Endothelial cell of umbilical vein (primary cell): ENCODE results near the gene TTLL5. TPM values are rescaled to one million over a fixed set of nuclear protein-coding genes. Genes with fewer than 3 reads are reported as not detected.

Source experiments
- BruUV-seq: library from RNA; stranded (reverse); fragments of 400-500 nt; replicated peaks from 2 replicates; lab custom pipeline; 2021; lab: Mats Ljungman, UMichigan
- CTCF ChIA-PET: fragments of 300-600, 350-600 bp; sonication (Branson Sonifier 250); formaldehyde crosslinking; loops from one replicate; lab custom pipeline; 2021; ENCODE audit warnings: antibody characterized with exemption, inconsistent platforms; lab: Charles Lee
- POLR2A ChIA-PET: fragments of 300-600, 350-600 bp; sonication (Branson Sonifier 250); formaldehyde crosslinking; loops from one replicate; lab custom pipeline; 2021; ENCODE audit warnings: antibody characterized with exemption, inconsistent platforms; lab: Charles Lee
- DNase-seq: peaks from one replicate; pipeline ENCODE4 v3.0.0-alpha.2; 2011; ENCODE audit warnings: low read depth, low spot score
- FAIRE-seq: peaks from 2 replicates; lab custom pipeline; 2011; peaks lifted over from hg19 to GRCh38; lab: Jason Lieb, UNC
- H2AFZ ChIP-seq: 2 replicates; pipeline ENCODE4 v1.6.0; 2012; ENCODE audit warnings: low read depth, low read length, control low read depth, inconsistent platforms
- H3K27ac ChIP-seq: 2 replicates; pipeline ENCODE4 v1.5.1; 2011; ENCODE audit warnings: low read depth, mild to moderate bottlenecking, control low read depth, low read length, moderate library complexity; ENCODE audit not compliant: insufficient read depth
- H3K27me3 ChIP-seq, 2 experiments: 2 replicates each; pipeline versions ENCODE4 v1.6.0 to v1.6.1; 2011; ENCODE audit warnings: low read length in 2 of 2, mixed read lengths in 1 of 2; ENCODE audit not compliant: control insufficient read depth in 2 of 2, insufficient read depth in 2 of 2
- H3K36me3 ChIP-seq, 2 experiments: 2 replicates in 1 of 2; 3 replicates in 1 of 2; pipeline ENCODE4 v1.5.1; 2011; ENCODE audit warnings: low read length in 2 of 2, mild to moderate bottlenecking in 1 of 2, moderate library complexity in 1 of 2; ENCODE audit not compliant: control insufficient read depth in 2 of 2, insufficient read depth in 2 of 2; ENCODE audit errors: extremely low read depth in 1 of 2
- H3K4me1 ChIP-seq: 3 replicates; pipeline ENCODE4 v1.5.1; 2011; ENCODE audit warnings: mild to moderate bottlenecking, low read length; ENCODE audit not compliant: control insufficient read depth, insufficient read depth; ENCODE audit errors: extremely low read depth
- H3K4me2 ChIP-seq: 2 replicates; pipeline ENCODE4 v1.6.1; 2011; ENCODE audit warnings: low read length, control low read depth, mixed read lengths; ENCODE audit not compliant: insufficient read depth
- H3K4me3 ChIP-seq, 3 experiments: fragments of 200-600 bp in 1 of 3; sonication (generic), shearing (Covaris generic) in 1 of 3; replicated peaks in 1 of 3; 2 replicates each; pipeline ENCODE4 v1.5.1; 2011 to 2016; ENCODE audit warnings: control low read depth in 3 of 3, low read length in 3 of 3, mild to moderate bottlenecking in 2 of 3, inconsistent platforms in 1 of 3, low read depth in 1 of 3, moderate library complexity in 1 of 3; ENCODE audit not compliant: insufficient read depth in 1 of 3
- H3K79me2 ChIP-seq: 2 replicates; pipeline ENCODE4 v1.6.0; 2012; ENCODE audit warnings: low read length, inconsistent platforms; ENCODE audit not compliant: control insufficient read depth, insufficient read depth
- H3K9ac ChIP-seq: replicated peaks from 2 replicates; pipeline ENCODE3; 2011; ENCODE audit warnings: low read length, control low read depth; ENCODE audit not compliant: insufficient read depth; ENCODE audit errors: extremely low read depth
- H3K9me1 ChIP-seq: replicated peaks from 3 replicates; pipeline ENCODE4 v1.6.0; 2011; ENCODE audit warnings: mild to moderate bottlenecking, low read length; ENCODE audit not compliant: control insufficient read depth, insufficient read depth; ENCODE audit errors: extremely low read depth
- H3K9me3 ChIP-seq: replicated peaks from 2 replicates; pipeline ENCODE4 v1.5.1; 2012; ENCODE audit warnings: low read length, inconsistent platforms; ENCODE audit not compliant: control insufficient read depth, insufficient read depth
- H4K20me1 ChIP-seq: replicated peaks from 2 replicates; pipeline ENCODE3; 2011; ENCODE audit warnings: mild to moderate bottlenecking, low read length; ENCODE audit not compliant: control insufficient read depth, insufficient read depth; ENCODE audit errors: extremely low read depth
- JUN ChIP-seq: IDR thresholded peaks from 2 replicates; pipeline ENCODE4 v1.6.1; 2011; ENCODE audit warnings: borderline replicate concordance, low read depth; ENCODE audit not compliant: insufficient read length, insufficient read depth
- MAX ChIP-seq: IDR thresholded peaks from 2 replicates; pipeline ENCODE4 v1.6.1; 2011; ENCODE audit not compliant: insufficient read depth, insufficient read length
- dilution Hi-C: fragments of 300-500 bp; cut with MboI; formaldehyde crosslinking; loops from one replicate; pipeline ENCODE4 v1.15.0; 2019; ENCODE audit warnings: low sequenced_read_pairs; ENCODE audit not compliant: extremely low pct_ligation_motif_present
- intact Hi-C: fragments of 100-400 bp; cut with micrococcal nuclease; formaldehyde crosslinking; loops from one replicate; pipeline ENCODE4 v1.10.0; 2022
- polyA plus RNA-seq, 4 experiments: library from polyadenylated mRNA; depleted of rRNA in 3 of 4; stranded (reverse) in 3 of 4; unstranded in 1 of 4; fragments of >200 nt; gene quantifications; 2 replicates each; pipeline versions ENCODE4 v1.2.1 to v1.2.3, GENCODE V29; 2011 to 2012; ENCODE audit warnings: missing spikeins in 1 of 4
- total RNA-seq: library from RNA; stranded (reverse); gene quantifications from 2 replicates; pipeline ENCODE4 v1.2.3, GENCODE V29; 2021
- TF ChIP-seq, protein P1 (sequence below), 2 donors: IDR thresholded peaks; 1 replicate in 1 of 2; 2 replicates in 1 of 2; pipeline ENCODE4 v1.5.1; 2011; ENCODE audit warnings: low read length in 2 of 2, mild to moderate bottlenecking in 2 of 2, moderate library complexity in 2 of 2, control low read depth in 1 of 2, inconsistent platforms in 1 of 2, low read depth in 1 of 2; ENCODE audit not compliant: insufficient read depth in 1 of 2; ENCODE audit errors: extremely low read depth in 1 of 2

The TTLL5 gene
- total and polyA plus RNA-seq, 2 donors (not counting 3 experiments of a cell fraction or from before 2014, with no cell fraction given) = 33.2 to 93.6 TPM

DNA sequence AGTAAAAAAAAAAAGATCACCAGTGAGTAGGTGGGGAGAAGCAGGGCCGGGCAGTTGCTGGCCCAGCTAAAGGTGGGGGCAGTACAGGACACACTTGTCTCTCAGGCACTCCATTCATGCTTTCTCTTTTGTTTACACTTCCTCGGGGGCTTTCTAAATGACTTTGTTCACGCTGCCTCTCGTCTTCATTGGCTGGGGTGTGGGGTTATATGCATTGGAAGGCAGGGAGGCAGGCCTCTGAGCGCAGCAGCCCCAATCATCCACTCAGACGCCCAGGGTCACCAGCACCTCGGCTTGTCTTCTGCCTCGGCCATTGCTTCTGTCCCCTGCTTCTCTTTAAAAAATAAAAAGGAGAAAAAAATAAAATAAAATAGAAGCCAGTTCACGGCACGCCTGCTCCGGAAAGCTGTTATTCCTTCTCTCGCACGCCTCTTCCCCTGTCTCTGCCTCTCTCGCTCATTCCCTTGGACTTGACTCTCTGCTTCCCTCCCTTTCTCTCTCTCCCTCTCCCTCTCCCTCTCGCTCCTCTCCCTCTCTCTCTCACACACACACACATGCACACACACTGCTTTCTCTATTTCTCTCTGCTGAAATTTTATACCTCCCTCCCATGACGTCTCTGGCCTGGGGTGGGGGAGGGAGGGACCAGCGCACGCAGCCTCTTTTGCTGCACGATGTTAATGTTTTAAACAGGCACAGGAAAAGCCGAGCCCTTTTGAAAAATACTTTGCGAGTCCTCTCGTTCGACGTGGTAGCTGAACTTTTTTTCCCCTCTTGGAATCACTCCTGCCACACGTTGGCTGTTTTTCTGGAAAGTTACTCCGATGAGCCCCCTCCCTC, 320.6 kb downstream of the TTLL5 start, which contains the start of gene TGFB3:
Gene TGFB3, minus strand, starts transcription at position 570 of the 840 bp plus-strand sequence. CDS start 1,102 bp downstream, outside the sequence.
- no peaks in the 10 kb centered on the region for H3K36me3 ChIP-seq
- BruUV-seq = TSS peak; percentile 4
- no peaks in the 10 kb centered on the region for H3K27me3 ChIP-seq
- intact Hi-C loops (loop anchor here (1.0 to 5.0 kb wide), 6 partner anchors 75 to 406 kb away; partner anchors contain the start of genes ERG28 and TTLL5), dilution Hi-C loops (loop anchor here (25.0 kb wide), 1 partner anchor 269 kb away; no protein-coding TSS in a partner anchor)
- DNase-seq (peak; percentile 84), FAIRE-seq (peak; percentile 79)
- H3K9ac ChIP-seq = peak within 1 kb of the TSS; percentile 83
- peaks cover 20% of the 10 kb centered on the region for H3K4me1 ChIP-seq
- H3K9me1 ChIP-seq = no peaks in the 10 kb centered on the region
- H3K9me3 ChIP-seq = no peaks in the 10 kb centered on the region
- peak within 1 kb of the TSS; percentile 66 to 73 (median 68) for H3K4me3 ChIP-seq
- no peaks in the 10 kb centered on the region for H3K79me2 ChIP-seq
- ChIA-PET POLR2A (interaction anchor here (1.1 kb wide), 1 partner anchor 187 kb away, joined by 4 read pairs; no protein-coding TSS in a partner anchor), CTCF (interaction anchor here (0.6 to 12.4 kb wide), 29 partner anchors 8 to 405 kb away, joined by 3 to 617 read pairs (median 6); partner anchors contain the start of genes ERG28, FLVCR2 and TTLL5)
- peak within 1 kb of the TSS; percentile 97 for H2AFZ ChIP-seq
- TF ChIP-seq, protein P1, sequence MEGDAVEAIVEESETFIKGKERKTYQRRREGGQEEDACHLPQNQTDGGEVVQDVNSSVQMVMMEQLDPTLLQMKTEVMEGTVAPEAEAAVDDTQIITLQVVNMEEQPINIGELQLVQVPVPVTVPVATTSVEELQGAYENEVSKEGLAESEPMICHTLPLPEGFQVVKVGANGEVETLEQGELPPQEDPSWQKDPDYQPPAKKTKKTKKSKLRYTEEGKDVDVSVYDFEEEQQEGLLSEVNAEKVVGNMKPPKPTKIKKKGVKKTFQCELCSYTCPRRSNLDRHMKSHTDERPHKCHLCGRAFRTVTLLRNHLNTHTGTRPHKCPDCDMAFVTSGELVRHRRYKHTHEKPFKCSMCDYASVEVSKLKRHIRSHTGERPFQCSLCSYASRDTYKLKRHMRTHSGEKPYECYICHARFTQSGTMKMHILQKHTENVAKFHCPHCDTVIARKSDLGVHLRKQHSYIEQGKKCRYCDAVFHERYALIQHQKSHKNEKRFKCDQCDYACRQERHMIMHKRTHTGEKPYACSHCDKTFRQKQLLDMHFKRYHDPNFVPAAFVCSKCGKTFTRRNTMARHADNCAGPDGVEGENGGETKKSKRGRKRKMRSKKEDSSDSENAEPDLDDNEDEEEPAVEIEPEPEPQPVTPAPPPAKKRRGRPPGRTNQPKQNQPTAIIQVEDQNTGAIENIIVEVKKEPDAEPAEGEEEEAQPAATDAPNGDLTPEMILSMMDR (IDR thresholded peaks at IDR 0.05; ENCODE audit: extremely low read depth in 1 of 2, insufficient read depth in 1 of 2, low read depth in 1 of 2, low read length in 2 of 2) = no peak
- TF ChIP-seq JUN = no peak
- no peak for TF ChIP-seq MAX
- H3K4me2 ChIP-seq = peak within 1 kb of the TSS; percentile 77
- H4K20me1 ChIP-seq = no peaks in the 10 kb centered on the region
- H3K27ac ChIP-seq = peak within 1 kb of the TSS; percentile 62
